GM12801 (cell line): ENCODE measurements around the gene ERF.

Source experiments
- TF ChIP-seq, protein P1 (sequence below): IDR thresholded peaks from one replicate; pipeline ENCODE4 v1.5.1; 2011; ENCODE audit warnings: control low read depth; ENCODE audit not compliant: insufficient read length; ENCODE audit errors: extremely low read depth

Gene ERF

GRCh38 chr19:42285988-42286348 is 31.0 kb upstream of the ERF start:
- TF ChIP-seq, protein P1, sequence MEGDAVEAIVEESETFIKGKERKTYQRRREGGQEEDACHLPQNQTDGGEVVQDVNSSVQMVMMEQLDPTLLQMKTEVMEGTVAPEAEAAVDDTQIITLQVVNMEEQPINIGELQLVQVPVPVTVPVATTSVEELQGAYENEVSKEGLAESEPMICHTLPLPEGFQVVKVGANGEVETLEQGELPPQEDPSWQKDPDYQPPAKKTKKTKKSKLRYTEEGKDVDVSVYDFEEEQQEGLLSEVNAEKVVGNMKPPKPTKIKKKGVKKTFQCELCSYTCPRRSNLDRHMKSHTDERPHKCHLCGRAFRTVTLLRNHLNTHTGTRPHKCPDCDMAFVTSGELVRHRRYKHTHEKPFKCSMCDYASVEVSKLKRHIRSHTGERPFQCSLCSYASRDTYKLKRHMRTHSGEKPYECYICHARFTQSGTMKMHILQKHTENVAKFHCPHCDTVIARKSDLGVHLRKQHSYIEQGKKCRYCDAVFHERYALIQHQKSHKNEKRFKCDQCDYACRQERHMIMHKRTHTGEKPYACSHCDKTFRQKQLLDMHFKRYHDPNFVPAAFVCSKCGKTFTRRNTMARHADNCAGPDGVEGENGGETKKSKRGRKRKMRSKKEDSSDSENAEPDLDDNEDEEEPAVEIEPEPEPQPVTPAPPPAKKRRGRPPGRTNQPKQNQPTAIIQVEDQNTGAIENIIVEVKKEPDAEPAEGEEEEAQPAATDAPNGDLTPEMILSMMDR = no peak

DNA sequence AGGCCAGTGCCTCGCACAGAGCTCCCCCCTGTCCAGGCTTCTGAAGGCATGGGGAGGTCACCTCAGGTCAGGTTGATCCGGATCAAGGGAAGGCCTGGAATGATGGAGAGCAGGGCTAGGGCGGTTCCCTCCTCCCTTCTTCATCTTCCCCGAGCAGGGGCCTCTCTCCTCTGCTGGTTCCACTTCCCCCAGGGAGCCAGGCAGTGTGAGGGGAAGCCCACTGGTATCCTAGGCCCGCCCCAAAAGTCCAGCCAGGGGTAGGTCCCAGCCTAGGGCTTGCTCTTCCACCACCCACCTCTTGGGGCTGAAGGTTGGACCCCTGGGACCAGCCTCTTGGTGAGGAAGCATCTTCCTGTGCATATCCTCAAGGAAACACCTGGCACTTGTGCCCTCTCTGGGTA is 30.6 kb upstream of the ERF start:
- TF ChIP-seq, protein P1 = no peak

DNA sequence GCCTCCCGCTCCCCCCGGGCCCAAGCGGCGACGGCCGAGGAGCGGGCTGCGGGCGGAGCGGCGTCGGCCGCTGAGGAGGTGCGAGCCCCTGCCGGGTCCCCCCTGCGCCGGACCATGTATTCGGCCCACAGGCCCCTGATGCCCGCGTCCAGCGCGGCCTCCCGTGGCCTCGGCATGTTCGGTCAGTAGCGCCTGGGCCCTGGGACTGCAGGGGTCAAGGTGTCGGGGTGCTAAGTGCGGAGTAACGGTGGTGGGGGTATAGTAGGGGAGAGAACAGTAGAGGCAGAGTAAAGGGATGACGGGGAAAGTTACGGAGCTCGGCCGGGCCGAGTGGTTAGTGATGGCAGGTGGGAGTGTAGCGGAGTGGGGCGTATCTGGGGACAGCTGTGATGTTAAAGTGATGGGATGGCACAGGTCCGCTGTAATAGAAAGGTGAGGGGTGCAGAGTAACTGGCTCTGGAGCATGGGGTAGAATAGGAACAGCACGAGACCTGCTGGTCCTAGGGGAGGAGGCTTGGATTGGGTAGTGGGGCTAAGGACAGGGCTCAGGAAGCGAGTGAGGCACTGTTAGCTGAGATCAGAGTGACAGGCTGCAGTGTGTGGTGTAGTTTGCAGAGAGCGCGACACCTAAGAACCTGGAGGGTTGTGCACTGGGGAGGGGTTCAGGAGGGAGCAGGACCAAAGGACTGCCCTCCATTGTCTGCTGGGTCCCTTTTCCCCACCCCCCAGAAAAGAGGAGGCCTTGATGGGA is 29.8 kb upstream of the ERF start:
- TF ChIP-seq, protein P1 = no peak

DNA sequence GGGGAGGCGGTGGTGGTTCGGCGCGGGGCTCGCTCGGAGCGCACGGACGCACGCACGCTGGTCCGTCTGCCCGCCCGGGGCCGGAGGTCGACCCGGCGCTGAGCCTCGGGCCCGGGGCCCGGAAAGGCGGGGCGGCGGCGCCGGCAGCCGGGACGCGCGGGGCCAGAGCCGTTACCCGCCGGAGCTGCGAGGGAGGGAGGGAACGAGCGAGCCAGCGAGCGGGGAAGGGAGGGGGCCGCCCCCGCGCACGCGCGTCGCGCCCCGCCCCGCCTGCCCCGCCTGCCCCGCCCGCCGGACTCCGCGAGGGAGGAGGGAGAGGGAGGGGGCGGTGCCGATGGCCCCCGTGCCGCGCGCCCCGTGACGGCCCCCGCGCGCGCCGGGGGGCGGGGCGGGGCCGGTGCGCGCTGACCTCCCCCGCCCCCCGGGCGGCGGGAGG is 29.2 kb upstream of the ERF start:
- TF ChIP-seq, protein P1 = no peak

- TF ChIP-seq, protein P1 = no peak
Observed at GRCh38 chr19:42283188-42284065, 28.5 kb upstream of the ERF start.

DNA sequence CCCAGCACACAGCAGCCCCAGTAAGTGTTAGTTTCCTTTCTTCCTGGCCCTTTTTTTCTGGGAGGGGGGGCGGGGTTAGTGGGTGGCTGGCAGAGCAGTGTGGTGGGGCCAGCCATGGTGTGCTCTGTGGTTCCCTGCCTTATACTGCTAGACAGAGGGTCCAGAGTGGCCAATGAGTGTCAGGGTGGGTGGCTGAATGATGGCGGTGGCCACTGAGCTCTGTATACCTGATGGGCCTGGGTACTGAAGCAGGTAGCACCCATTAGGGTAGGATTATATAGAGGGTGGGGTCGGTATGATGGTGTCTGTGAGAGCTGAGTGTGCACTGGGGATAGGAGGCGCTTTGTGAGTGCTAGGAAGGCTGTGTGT is 27.9 kb upstream of the ERF start:
- TF ChIP-seq, protein P1 = no peak
